Muscle of back (tissue), 11 donors: Measurements from ENCODE around the gene CD68. TPM values are rescaled to one million over a fixed set of nuclear protein-coding genes. Genes with fewer than 3 reads are reported as not detected.
"Not testable (repeated sequence)": the region's sequence is repeated elsewhere in the genome, so short reads cannot be mapped to it uniquely, and the experiment has no call there.

Source experiments
- DNase-seq, 3 donors: peaks; one replicate each; pipeline versions ENCODE4 v3.0.0 to v3.0.0-alpha.2; 2013
- polyA plus RNA-seq, 10 donors: library from polyadenylated mRNA; unstranded; fragments of 120-200 nt; gene quantifications; one replicate each; pipeline ENCODE4 v1.2.1, GENCODE V29; 2013; ENCODE audit not compliant: insufficient read length in 10 of 10

Gene CD68
- polyA plus RNA-seq, 10 donors = 23.6 to 41.0 (median 27.5) TPM

GRCh38 chr17:7611635-7612293 is 32.3 kb downstream of the CD68 start:
- DNase-seq = no peak

GRCh38 chr17:7612294-7612640 is 32.8 kb downstream of the CD68 start:
- DNase-seq = no peak

- DNase-seq = no peak
These were observed 34.5 kb downstream of the CD68 start for GRCh38 chr17:7613769-7614424.

- DNase-seq = peak; percentile 100
These were observed 35.2 kb downstream of the CD68 start, which contains the start of gene FXR2 for GRCh38 chr17:7614425-7615264. Gene FXR2, minus strand, starts transcription at chr17:7614897. Its CDS starts 365 bp downstream, at chr17:7614532.

GRCh38 chr17:7615265-7615747 is 35.9 kb downstream of the CD68 start:
- DNase-seq = no peak

GRCh38 chr17:7618608-7619007 is 39.2 kb downstream of the CD68 start:
- no peak for DNase-seq

GRCh38 chr17:7620835-7621234 is 41.4 kb downstream of the CD68 start:
- no peak for DNase-seq

- no peak for DNase-seq
These were observed 44.2 kb downstream of the CD68 start for GRCh38 chr17:7623661-7624060.

GRCh38 chr17:7625749-7626148 is 46.3 kb downstream of the CD68 start:
- DNase-seq = not testable (repeated sequence)

GRCh38 chr17:7626307-7626706 is 46.9 kb downstream of the CD68 start:
- no peak for DNase-seq

GRCh38 chr17:7626956-7627249 is 47.5 kb downstream of the CD68 start:
- DNase-seq = no peak

GRCh38 chr17:7627250-7628121 is 48.0 kb downstream of the CD68 start, which contains the start of gene SAT2:
Gene SAT2, minus strand, starts transcription at chr17:7627821. Its CDS starts 186 bp downstream, at chr17:7627635.
- peak; percentile 96 to 97 (median 96) for DNase-seq

GRCh38 chr17:7629939-7630571 is 50.6 kb downstream of the CD68 start, which contains the start of gene SHBG:
Gene SHBG, plus strand, starts transcription at chr17:7630135. Its CDS starts 38 bp downstream, at chr17:7630173.
- no peak for DNase-seq

Other genes with a start within 250 kb of the CD68 start
- gene ACAP1, start 243.1 kb upstream of the CD68 start, polyA plus RNA-seq = 10 to 100 TPM in 2 of 10 donors, 1 to 10 TPM in 8; 5.3 to 19.6 (median 8.5) TPM
- 10 to 100 TPM in 1 of 10 donors, 1 to 10 TPM in 9; 5.8 to 10.3 (median 7.5) TPM for gene KCTD11, start 227.5 kb upstream of the CD68 start, polyA plus RNA-seq
- gene TMEM95, start 224.5 kb upstream of the CD68 start, polyA plus RNA-seq = not detected
- gene TNK1, start 198.5 kb upstream of the CD68 start, polyA plus RNA-seq = 1 to 10 TPM in 2 of 10 donors, under 1 TPM in 7, not detected in 1; 0.22 to 1.4 (median 0.69) TPM
- gene PLSCR3, start 185.1 kb upstream of the CD68 start, polyA plus RNA-seq = 10 to 100 TPM; 20.4 to 35.0 (median 27.2) TPM
- gene TMEM256, start 175.5 kb upstream of the CD68 start, polyA plus RNA-seq = 10 to 100 TPM; 49.0 to 60.9 (median 54.0) TPM
- gene NLGN2, start 171.8 kb upstream of the CD68 start, polyA plus RNA-seq = 10 to 100 TPM; 19.9 to 33.1 (median 25.5) TPM
- gene SPEM1, start 159.3 kb upstream of the CD68 start, polyA plus RNA-seq = not detected
- not detected for gene SPEM2, start 154.0 kb upstream of the CD68 start, polyA plus RNA-seq
- gene SPEM3, start 150.8 kb upstream of the CD68 start, polyA plus RNA-seq = under 1 TPM in 1 of 10 donors, not detected in 9; 0.04 TPM
- 1 to 10 TPM in 4 of 10 donors, under 1 TPM in 6; 0.52 to 1.4 (median 0.92) TPM for gene TMEM102, start 144.2 kb upstream of the CD68 start, polyA plus RNA-seq
- gene FGF11, start 140.1 kb upstream of the CD68 start, polyA plus RNA-seq = 1 to 10 TPM; 1.3 to 5.1 (median 3.1) TPM
- gene CHRNB1, start 134.6 kb upstream of the CD68 start, polyA plus RNA-seq = 10 to 100 TPM; 51.8 to 85.8 (median 71.8) TPM
- 10 to 100 TPM; 22.1 to 27.1 (median 24.9) TPM for gene ZBTB4, start 100.0 kb upstream of the CD68 start, polyA plus RNA-seq
- under 1 TPM in 8 of 10 donors, not detected in 2; 0.16 to 0.59 (median 0.20) TPM for gene SLC35G6, start 98.2 kb upstream of the CD68 start, polyA plus RNA-seq
- 10 to 100 TPM; 50.2 to 72.7 (median 58.4) TPM for gene POLR2A, start 95.3 kb upstream of the CD68 start, polyA plus RNA-seq
- 10 to 100 TPM; 22.2 to 38.2 (median 29.8) TPM for gene TNFSF12, start 30.6 kb upstream of the CD68 start, polyA plus RNA-seq
- 1 to 10 TPM; 2.4 to 6.3 (median 4.0) TPM for gene TNFSF13, start 20.9 kb upstream of the CD68 start, polyA plus RNA-seq
- gene SENP3, start 17.7 kb upstream of the CD68 start, polyA plus RNA-seq = 10 to 100 TPM; 34.8 to 44.0 (median 39.9) TPM
- 10 to 100 TPM; 41.0 to 62.0 (median 48.0) TPM for gene MPDU1, start 4.2 kb downstream of the CD68 start, polyA plus RNA-seq
- gene SOX15, start 10.5 kb downstream of the CD68 start, polyA plus RNA-seq = 1 to 10 TPM; 1.1 to 4.3 (median 2.0) TPM
- 10 to 100 TPM; 32.0 to 41.2 (median 39.2) TPM for gene FXR2, start 35.3 kb downstream of the CD68 start, polyA plus RNA-seq
- gene SAT2, start 48.2 kb downstream of the CD68 start, polyA plus RNA-seq = 10 to 100 TPM; 62.1 to 80.1 (median 77.9) TPM
- 1 to 10 TPM in 4 of 10 donors, under 1 TPM in 6; 0.21 to 1.5 (median 0.91) TPM for gene SHBG, start 50.5 kb downstream of the CD68 start, polyA plus RNA-seq
- gene ATP1B2, start 71.3 kb downstream of the CD68 start, polyA plus RNA-seq = 10 to 100 TPM; 12.9 to 38.1 (median 27.0) TPM
- 10 to 100 TPM; 32.7 to 50.7 (median 37.4) TPM for gene TP53, start 107.9 kb downstream of the CD68 start, polyA plus RNA-seq
- 1 to 10 TPM; 6.2 to 9.5 (median 7.6) TPM for gene WRAP53, start 108.8 kb downstream of the CD68 start, polyA plus RNA-seq
- 10 to 100 TPM in 1 of 10 donors, 1 to 10 TPM in 9; 3.9 to 10.8 (median 5.1) TPM for gene EFNB3, start 125.6 kb downstream of the CD68 start, polyA plus RNA-seq
- gene DNAH2, start 138.1 kb downstream of the CD68 start, polyA plus RNA-seq = 1 to 10 TPM; 2.1 to 7.3 (median 4.6) TPM